ENCODE data around the gene PDCD7. TPM values are rescaled to one million over a fixed set of nuclear protein-coding genes. Genes with fewer than 3 reads are reported as not detected.
"Not testable (repeated sequence)": the region's sequence is repeated elsewhere in the genome, so short reads cannot be mapped to it uniquely, and the experiment has no call there.

Gene PDCD7
- total RNA-seq, 1 donor from 2014 or later = 26.3 TPM

DNA sequence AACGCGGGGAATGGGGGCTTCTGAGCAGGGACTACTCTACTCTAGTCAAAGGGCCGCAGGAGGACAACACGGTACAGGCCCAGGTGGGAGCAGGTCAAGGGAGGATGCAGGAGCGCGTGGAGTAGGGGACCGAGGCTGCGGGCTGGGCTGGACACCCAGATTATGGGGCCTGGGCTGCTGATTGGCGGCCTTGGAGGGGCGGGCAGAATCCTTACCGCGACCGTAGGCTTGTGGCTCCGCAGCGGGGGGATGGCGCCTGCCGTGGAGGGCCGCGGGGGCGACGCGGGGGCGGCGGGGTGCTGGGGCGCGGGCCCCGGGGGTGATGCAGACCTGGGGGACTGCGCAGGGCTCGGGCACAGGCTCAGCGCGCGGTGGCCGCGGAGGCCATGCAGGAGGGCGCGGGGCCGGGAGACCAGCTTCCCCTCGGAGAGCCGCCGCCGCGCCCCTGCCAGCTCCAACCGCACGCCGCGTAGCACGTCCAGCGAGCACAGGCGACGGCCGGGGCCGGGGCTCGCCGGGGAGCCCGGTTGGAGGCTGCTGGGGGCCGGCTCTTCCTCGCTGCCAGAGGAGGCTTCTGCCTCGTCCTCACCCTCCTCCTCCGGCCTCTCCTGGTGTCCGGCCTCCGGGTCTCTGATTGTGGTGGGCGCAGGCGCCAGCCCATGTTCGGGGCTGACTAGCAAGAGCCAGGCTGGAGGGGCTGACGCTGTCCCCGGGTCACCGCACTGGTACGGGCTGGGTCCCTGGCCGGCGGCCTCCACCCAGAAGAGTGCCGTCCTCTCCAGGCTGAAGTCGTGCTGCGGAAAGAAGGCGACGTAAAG lies 31.5 kb downstream of the PDCD7 start:
- no peak overlapping the region for H3K4me3 ChIP-seq (ENCODE audit: low read depth, low read length)
- no peak for DNase-seq (ENCODE audit: low read depth)
- no peak for TF ChIP-seq CTCF (conservative IDR thresholded peaks at IDR 0.05; ENCODE audit: low read depth, low read length)

DNA sequence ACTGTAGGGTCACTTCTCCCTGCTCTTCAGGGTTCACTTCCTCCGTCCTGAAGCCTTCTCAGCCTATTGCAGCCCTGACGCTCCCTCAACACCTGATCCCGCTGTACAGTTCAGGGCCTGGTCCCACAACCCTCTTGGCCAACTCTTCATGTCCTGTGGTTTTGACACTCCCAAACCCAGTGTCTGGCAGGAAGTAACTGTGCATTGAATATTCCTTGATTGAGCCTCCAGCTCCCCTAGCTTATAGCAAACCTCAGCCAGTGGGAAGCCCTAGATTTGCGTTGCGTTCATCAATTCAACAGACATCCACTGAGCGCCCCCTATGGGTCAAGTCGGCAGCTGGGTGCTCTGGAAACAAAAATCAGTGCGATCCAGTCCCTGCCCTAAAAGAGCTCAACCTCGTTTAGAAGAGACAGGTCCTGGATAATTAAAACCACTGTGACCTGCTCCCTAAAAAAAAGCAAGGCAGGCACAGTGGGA lies 32.2 kb downstream of the PDCD7 start:
- no peak overlapping the region for H3K4me3 ChIP-seq (ENCODE audit: low read depth, low read length)
- DNase-seq (ENCODE audit: low read depth) = no peak
- peak; percentile 88 for TF ChIP-seq CTCF (conservative IDR thresholded peaks at IDR 0.05; ENCODE audit: low read depth, low read length)

GRCh38 chr15:65100442-65100841 lies 33.2 kb downstream of the PDCD7 start:
- no peak for DNase-seq (ENCODE audit: low read depth)
- H3K4me3 ChIP-seq (ENCODE audit: low read depth, low read length) = no peak overlapping the region
- no peak for TF ChIP-seq CTCF (conservative IDR thresholded peaks at IDR 0.05; ENCODE audit: low read depth, low read length)

GRCh38 chr15:65099801-65100200 lies 33.8 kb downstream of the PDCD7 start:
- H3K4me3 ChIP-seq (ENCODE audit: low read depth, low read length); DNase-seq (ENCODE audit: low read depth): not testable (repeated sequence)

DNA sequence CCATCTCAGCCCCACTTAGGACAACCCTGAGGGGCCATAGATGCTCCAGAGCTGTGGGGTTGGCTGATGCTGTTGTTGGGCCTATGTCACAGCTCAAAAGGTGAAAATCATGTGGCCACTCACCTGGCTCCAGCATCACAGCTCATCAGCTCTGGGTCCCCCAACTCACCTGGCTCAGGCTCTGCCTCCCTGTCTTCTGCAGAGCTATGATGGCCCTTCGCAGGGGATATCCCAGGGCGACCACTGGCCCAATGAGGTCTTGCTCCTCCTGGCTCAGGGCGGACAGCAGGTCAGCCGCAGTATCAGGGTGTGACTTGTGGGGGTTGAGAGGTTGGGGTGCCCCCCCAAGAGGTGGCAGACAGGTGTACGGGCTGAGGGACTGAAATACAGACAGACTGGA lies 34.3 kb downstream of the PDCD7 start:
- H3K4me3 ChIP-seq (ENCODE audit: low read depth, low read length) = no peak overlapping the region
- no peak for TF ChIP-seq CTCF (conservative IDR thresholded peaks at IDR 0.05; ENCODE audit: low read depth, low read length)
- DNase-seq (ENCODE audit: low read depth) = no peak

DNA sequence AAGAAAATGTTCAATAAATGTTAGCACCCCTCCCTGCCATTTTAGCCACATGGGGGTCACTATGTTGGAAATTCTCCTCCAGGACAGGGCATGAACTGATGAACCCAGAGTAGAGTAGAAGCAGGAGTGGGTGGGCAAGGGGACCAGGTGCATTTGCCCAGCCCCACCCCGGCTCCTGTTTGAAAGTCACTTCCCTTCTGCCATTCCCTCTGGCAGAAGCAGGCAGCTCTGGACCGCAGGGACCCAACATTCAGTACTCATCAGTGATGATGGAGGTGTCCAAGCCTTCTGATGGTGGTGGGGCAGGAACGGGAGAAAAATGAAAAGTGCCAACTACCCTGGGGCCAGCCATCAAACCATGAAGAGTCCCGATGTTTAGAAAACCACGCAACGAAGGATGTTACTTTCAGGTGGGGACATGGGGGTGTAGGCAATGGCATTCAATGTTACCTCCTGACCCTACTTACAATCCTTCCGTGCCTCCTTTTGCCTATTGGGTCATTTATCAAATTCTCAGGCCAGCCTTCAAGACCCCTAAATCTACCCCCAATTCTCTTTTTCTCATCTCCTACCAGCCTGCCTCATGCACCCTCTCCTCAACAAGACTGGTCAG lies 35.9 kb downstream of the PDCD7 start:
- no peak for DNase-seq (ENCODE audit: low read depth)
- no peak for TF ChIP-seq CTCF (conservative IDR thresholded peaks at IDR 0.05; ENCODE audit: low read depth, low read length)
- no peak overlapping the region for H3K4me3 ChIP-seq (ENCODE audit: low read depth, low read length)

- no peak overlapping the region for H3K4me3 ChIP-seq (ENCODE audit: low read depth, low read length)
- no peak for DNase-seq (ENCODE audit: low read depth)
- no peak for TF ChIP-seq CTCF (conservative IDR thresholded peaks at IDR 0.05; ENCODE audit: low read depth, low read length)
Observed at GRCh38 chr15:65096481-65097385, 36.9 kb downstream of the PDCD7 start.

Measured in epithelial cell of proximal tubule (primary cell).